Dendritic cell treated with granulocyte-macrophage colony-stimulating factor and Interleukin-4, amounts not matched to agents 40 ng/mL and 50 ng/mL, for 4 days (primary cell): ENCODE data around the gene PTRH1.

Experiments used
- H3K27ac Mint-ChIP-seq: one replicate; pipeline ENCODE4 v1.8.0; 2022; ENCODE audit warnings: mild to moderate bottlenecking, mixed read lengths
- H3K27me3 Mint-ChIP-seq: one replicate; pipeline ENCODE4 v1.8.0; 2022; ENCODE audit warnings: mild to moderate bottlenecking, mixed read lengths
- H3K36me3 Mint-ChIP-seq: one replicate; pipeline ENCODE4 v1.8.0; 2022; ENCODE audit warnings: low read depth, mixed read lengths
- H3K4me1 Mint-ChIP-seq: one replicate; pipeline ENCODE4 v1.8.0; 2022; ENCODE audit warnings: low read depth, mixed read lengths
- H3K4me3 Mint-ChIP-seq: one replicate; pipeline ENCODE4 v1.8.0; 2022; ENCODE audit warnings: mild to moderate bottlenecking, moderate library complexity, mixed read lengths
- H3K9me3 Mint-ChIP-seq: one replicate; pipeline ENCODE4 v1.8.0; 2022; ENCODE audit warnings: mixed read lengths
- intact Hi-C: fragments of 100-400 bp; cut with micrococcal nuclease; formaldehyde crosslinking; loops from one replicate; pipeline ENCODE4 v1.15.0; 2022

PTRH1 gene

GRCh38 chr9:127751269-127752054 is 36.0 kb upstream of the PTRH1 start:
- Mint-ChIP-seq H3K4me3 (no peak overlapping the region), H3K9me3 (no peaks in the 10 kb centered on the region), H3K36me3 (peaks cover 74% of the 10 kb centered on the region), H3K27me3 (no peaks in the 10 kb centered on the region), H3K27ac (no peak overlapping the region), H3K4me1 (peaks cover 23% of the 10 kb centered on the region)
- intact Hi-C loops, result no loop called here

- intact Hi-C loops, result no loop called here
- Mint-ChIP-seq H3K27me3 (no peaks in the 10 kb centered on the region), H3K4me1 (peaks cover 18% of the 10 kb centered on the region), H3K9me3 (no peaks in the 10 kb centered on the region), H3K4me3 (no peak overlapping the region), H3K36me3 (peaks cover 87% of the 10 kb centered on the region), H3K27ac (no peak overlapping the region)
Observed at GRCh38 chr9:127749090-127749787, 33.8 kb upstream of the PTRH1 start.

GRCh38 chr9:127746959-127747569 is 31.6 kb upstream of the PTRH1 start:
- Mint-ChIP-seq H3K4me1 (peaks cover 4% of the 10 kb centered on the region), H3K27ac (no peak overlapping the region), H3K36me3 (peaks cover 94% of the 10 kb centered on the region), H3K4me3 (no peak overlapping the region), H3K27me3 (no peaks in the 10 kb centered on the region), H3K9me3 (no peaks in the 10 kb centered on the region)
- intact Hi-C loops, result no loop called here

- Mint-ChIP-seq H3K27me3 (no peaks in the 10 kb centered on the region), H3K9me3 (no peaks in the 10 kb centered on the region), H3K4me1 (peaks cover 9% of the 10 kb centered on the region), H3K36me3 (peaks cover 89% of the 10 kb centered on the region), H3K27ac (no peak overlapping the region), H3K4me3 (no peak overlapping the region)
- intact Hi-C loops, result no loop called here
Observed at GRCh38 chr9:127744398-127745110, 29.1 kb upstream of the PTRH1 start.

GRCh38 chr9:127742435-127743088 is 27.1 kb upstream of the PTRH1 start:
- Mint-ChIP-seq H3K27ac (no peak overlapping the region), H3K4me1 (peaks cover 9% of the 10 kb centered on the region), H3K36me3 (peaks cover 89% of the 10 kb centered on the region), H3K27me3 (no peaks in the 10 kb centered on the region), H3K4me3 (no peak overlapping the region), H3K9me3 (no peaks in the 10 kb centered on the region)
- intact Hi-C loops, result no loop called here

GRCh38 chr9:127741831-127742434 is 26.5 kb upstream of the PTRH1 start:
- intact Hi-C loops, result no loop called here
- Mint-ChIP-seq H3K27me3 (no peaks in the 10 kb centered on the region), H3K27ac (no peak overlapping the region), H3K9me3 (no peaks in the 10 kb centered on the region), H3K36me3 (peaks cover 84% of the 10 kb centered on the region), H3K4me1 (peaks cover 9% of the 10 kb centered on the region), H3K4me3 (no peak overlapping the region)

- no peaks in the 10 kb centered on the region for H3K27me3 Mint-ChIP-seq
- peak overlapping the region; percentile 53 for H3K27ac Mint-ChIP-seq
- H3K36me3 Mint-ChIP-seq, result peaks cover 66% of the 10 kb centered on the region
- intact Hi-C loops, result loop anchor here (10.0 kb wide), 1 partner anchor 215 kb away; no protein-coding TSS in a partner anchor
- peaks cover 9% of the 10 kb centered on the region for H3K4me1 Mint-ChIP-seq
- no peaks in the 10 kb centered on the region for H3K9me3 Mint-ChIP-seq
- H3K4me3 Mint-ChIP-seq, result no peak overlapping the region
Observed at GRCh38 chr9:127739614-127740330, 24.3 kb upstream of the PTRH1 start.

- no peaks in the 10 kb centered on the region for H3K27me3 Mint-ChIP-seq
- H3K9me3 Mint-ChIP-seq, result no peaks in the 10 kb centered on the region
- no peak overlapping the region for H3K27ac Mint-ChIP-seq
- intact Hi-C loops, result loop anchor here (10.0 kb wide), 1 partner anchor 214 kb away; no protein-coding TSS in a partner anchor
- H3K4me1 Mint-ChIP-seq, result peaks cover 18% of the 10 kb centered on the region
- no peak overlapping the region for H3K4me3 Mint-ChIP-seq
- peaks cover 57% of the 10 kb centered on the region for H3K36me3 Mint-ChIP-seq
Observed at GRCh38 chr9:127738666-127739065, 23.2 kb upstream of the PTRH1 start.

GRCh38 chr9:127735530-127736185 is 20.2 kb upstream of the PTRH1 start:
- Mint-ChIP-seq H3K36me3 (peaks cover 62% of the 10 kb centered on the region), H3K4me3 (peak overlapping the region; percentile 82), H3K9me3 (no peaks in the 10 kb centered on the region), H3K27ac (peak overlapping the region; percentile 86), H3K27me3 (no peaks in the 10 kb centered on the region), H3K4me1 (peaks cover 20% of the 10 kb centered on the region)
- intact Hi-C loops, result loop anchor here (1.0 to 10.0 kb wide), 4 partner anchors 50 to 211 kb away; partner anchors contain the start of gene ST6GALNAC4

- intact Hi-C loops, result loop anchor here (1.0 to 10.0 kb wide), 6 partner anchors 20 to 210 kb away; partner anchors contain the start of genes PTRH1 and ST6GALNAC4
- H3K27ac Mint-ChIP-seq, result peak within 1 kb of the TSS; percentile 86
- H3K36me3 Mint-ChIP-seq, result peaks cover 64% of the 10 kb centered on the region
- H3K4me1 Mint-ChIP-seq, result peaks cover 20% of the 10 kb centered on the region
- H3K4me3 Mint-ChIP-seq, result peak within 1 kb of the TSS; percentile 82
- H3K27me3 Mint-ChIP-seq, result no peaks in the 10 kb centered on the region
- no peaks in the 10 kb centered on the region for H3K9me3 Mint-ChIP-seq
Observed at GRCh38 chr9:127734747-127735529, 19.5 kb upstream of the PTRH1 start, which contains the start of gene TOR2A. Gene TOR2A (minus strand): TSS chr9:127735294. CDS start chr9:127735270, 24 bp downstream.

GRCh38 chr9:127734247-127734746 is 18.8 kb upstream of the PTRH1 start:
- Mint-ChIP-seq H3K27ac (peak overlapping the region; percentile 86), H3K36me3 (peaks cover 62% of the 10 kb centered on the region)
- intact Hi-C loops, result loop anchor here (1.0 to 10.0 kb wide), 5 partner anchors 19 to 209 kb away; partner anchors contain the start of genes PTRH1 and ST6GALNAC4

More at GRCh38 chr9:127734247-127734746, 18.8 kb upstream of the PTRH1 start:
- peaks cover 20% of the 10 kb centered on the region for H3K4me1 Mint-ChIP-seq
- peak overlapping the region; percentile 82 for H3K4me3 Mint-ChIP-seq
- H3K9me3 Mint-ChIP-seq, result no peaks in the 10 kb centered on the region
- no peaks in the 10 kb centered on the region for H3K27me3 Mint-ChIP-seq
